ENCODE measurements around the gene DNAH1. TPM values are rescaled to one million over a fixed set of nuclear protein-coding genes. Genes with fewer than 3 reads are reported as not detected.

Gene DNAH1
- total RNA-seq, 1 donor = 6.0 TPM

DNA sequence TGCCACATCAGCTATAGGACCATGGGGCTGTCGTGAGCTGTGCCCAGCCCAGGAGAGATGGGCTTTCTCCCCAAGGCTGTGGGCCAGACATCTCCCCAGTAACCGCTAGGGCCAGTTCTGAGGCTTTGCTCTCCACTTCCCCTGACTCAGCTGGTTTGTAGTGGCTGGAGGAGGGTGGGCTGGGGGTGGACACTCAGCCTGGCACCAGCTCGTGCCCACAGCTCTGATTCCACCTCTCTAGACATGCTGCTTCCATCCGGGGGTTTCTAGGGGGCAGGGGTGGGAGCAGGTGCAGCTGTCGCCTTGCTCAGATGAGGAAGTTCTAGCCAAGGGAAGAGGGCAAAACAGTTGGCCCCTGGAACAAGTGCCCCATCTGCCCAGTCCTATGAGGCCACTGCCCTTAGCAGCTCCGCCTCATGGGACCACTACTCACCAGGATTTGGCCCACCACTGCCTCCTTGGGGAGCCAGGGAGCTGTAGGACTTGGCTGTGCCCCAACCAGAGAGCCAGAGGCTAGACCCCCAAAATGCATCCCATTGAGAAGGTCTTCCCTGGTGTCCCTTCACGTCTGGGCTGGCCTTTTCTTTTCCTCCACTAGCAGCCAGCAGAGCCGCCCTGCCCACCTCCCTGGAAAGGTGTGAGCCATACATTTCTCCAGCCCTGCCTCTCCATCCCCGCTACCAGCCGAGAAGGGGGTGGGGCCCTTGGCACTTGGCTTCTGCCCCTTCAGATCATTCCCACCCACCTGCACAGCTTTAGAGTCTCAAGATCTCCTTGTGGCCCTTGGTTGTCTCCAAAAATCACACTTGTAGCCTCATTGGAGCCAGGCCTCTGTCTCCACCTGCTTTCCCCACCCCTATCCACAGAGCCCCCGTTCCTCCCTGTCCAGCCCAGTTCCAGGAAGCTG lies 18.6 kb upstream of the DNAH1 start:
- no peak overlapping the region for H3K4me3 ChIP-seq (ENCODE audit: low read depth, low read length)
- TF ChIP-seq CTCF (IDR thresholded peaks at IDR 0.05; ENCODE audit: insufficient read depth, low read length) = no peak
- DNase-seq (ENCODE audit: low read depth) = no peak

GRCh38 chr3:52298149-52299098 lies 17.7 kb upstream of the DNAH1 start:
- TF ChIP-seq CTCF (IDR thresholded peaks at IDR 0.05; ENCODE audit: insufficient read depth, low read length) = no peak
- DNase-seq (ENCODE audit: low read depth) = no peak
- no peak overlapping the region for H3K4me3 ChIP-seq (ENCODE audit: low read depth, low read length)

DNA sequence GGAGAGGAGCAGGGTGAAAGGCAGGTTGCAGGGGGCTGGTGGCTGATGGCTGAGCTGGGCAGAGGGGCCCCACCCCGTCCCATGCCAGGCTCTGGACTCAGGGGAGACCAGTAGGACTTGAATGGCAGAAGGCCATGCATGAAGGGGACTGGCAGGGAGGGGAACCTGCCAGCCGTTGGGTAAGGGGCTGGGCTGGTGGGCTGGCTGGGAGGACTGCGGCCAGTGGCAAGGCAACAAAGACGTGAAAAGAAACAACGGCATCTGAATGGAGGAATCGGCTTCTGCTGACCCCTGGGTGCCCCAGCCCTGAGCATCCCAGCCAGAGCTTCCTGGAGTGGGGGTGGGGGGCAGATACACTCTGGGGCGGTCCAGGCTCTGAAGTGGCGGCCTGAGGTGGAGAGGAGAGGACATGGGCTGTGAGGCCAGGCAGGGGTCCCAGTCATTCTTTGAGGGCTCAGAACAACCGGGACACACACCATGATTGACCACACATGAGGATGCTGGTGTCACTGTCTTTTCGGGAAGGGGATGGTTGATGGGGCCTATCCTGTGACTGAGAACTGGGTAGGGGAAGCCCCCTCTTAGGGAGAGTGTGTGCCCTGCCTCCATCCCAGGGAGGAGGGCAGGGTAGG lies 16.8 kb upstream of the DNAH1 start:
- no peak for DNase-seq (ENCODE audit: low read depth)
- TF ChIP-seq CTCF (IDR thresholded peaks at IDR 0.05; ENCODE audit: insufficient read depth, low read length) = no peak
- no peak overlapping the region for H3K4me3 ChIP-seq (ENCODE audit: low read depth, low read length)

DNA sequence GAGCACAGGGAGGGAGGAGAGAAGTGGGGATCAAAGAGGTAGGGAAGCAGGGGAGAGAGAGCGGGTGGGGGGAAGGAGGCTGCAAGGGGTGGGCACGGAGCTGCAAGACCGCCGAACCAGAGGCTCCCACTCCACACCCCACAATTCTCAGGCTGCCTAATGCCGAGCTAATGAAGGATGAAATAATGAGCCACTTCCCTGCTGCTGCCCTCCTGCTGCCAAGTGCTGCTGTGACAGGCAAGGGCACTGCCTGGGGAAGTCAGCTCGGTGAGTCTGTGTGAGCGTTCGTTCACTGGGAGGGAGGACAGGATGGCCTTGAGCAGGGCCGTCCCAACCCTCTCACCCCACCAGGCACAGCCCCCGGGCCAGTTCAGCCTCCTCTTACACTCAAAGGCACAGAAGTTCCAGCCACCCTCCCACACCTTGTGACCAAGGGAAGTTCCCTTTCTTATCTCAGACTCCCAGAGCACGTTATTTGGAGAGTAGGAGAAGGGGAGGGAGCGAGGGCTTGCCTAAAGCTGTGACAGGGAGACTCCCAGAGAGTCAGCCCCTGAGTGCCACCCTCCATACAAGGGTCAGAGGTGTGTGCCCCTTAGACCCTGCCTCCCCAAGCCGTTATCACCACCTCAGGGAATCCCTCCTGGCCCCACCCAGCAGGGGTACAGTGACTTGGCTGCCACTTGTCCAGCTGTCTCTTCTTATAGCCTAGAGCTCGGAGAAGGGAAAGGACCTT lies 16.1 kb upstream of the DNAH1 start:
- no peak overlapping the region for H3K4me3 ChIP-seq (ENCODE audit: low read depth, low read length)
- TF ChIP-seq CTCF (IDR thresholded peaks at IDR 0.05; ENCODE audit: insufficient read depth, low read length) = peak; percentile 29
- peak; percentile 49 for DNase-seq (ENCODE audit: low read depth)

DNA sequence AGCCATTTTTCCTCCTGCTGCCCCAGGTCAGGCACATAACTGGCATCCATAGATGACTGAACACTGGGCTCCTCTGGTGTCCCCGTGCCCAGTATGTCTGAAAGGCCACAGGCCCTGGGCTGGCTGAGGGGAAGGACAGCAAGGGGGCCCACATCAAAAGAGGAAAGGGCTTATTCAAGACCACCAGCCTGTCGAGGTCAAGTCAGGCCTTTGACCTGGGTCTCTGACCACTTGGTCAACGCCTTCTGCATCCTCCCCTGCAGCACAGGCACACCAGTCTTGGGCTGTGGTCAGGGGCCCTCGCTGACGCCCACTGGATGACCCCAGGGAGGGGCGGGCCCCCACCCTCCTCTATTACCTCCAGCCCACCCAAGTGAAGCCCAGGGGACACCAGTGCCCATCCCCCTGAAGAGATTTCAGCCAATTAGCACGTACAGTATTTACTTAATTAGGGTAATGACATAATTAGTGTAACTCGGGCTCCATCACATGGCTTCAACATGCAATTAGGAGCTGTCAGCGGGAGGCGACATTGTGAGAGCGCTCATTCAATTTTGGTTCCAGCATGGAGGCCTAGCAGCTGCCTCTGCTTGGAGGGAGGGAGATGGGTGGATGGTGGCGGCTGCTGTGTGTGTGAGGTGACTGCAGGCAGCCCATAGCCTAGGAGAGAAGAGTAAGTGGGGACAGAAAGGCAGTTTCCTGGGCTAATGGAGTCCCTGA lies 13.5 kb upstream of the DNAH1 start:
- H3K4me3 ChIP-seq (ENCODE audit: low read depth, low read length) = no peak overlapping the region
- no peak for TF ChIP-seq CTCF (IDR thresholded peaks at IDR 0.05; ENCODE audit: insufficient read depth, low read length)
- no peak for DNase-seq (ENCODE audit: low read depth)
